Astrocyte of the cerebellum (primary cell): Measurements from ENCODE around the gene NRROS.

ENCODE experiments used
- DNase-seq: peaks from one replicate; pipeline ENCODE4 v3.0.0-alpha.2; 2011; ENCODE audit warnings: low read depth
- H3K4me3 ChIP-seq: 2 replicates; pipeline ENCODE4 v1.5.1; 2011; ENCODE audit warnings: mild to moderate bottlenecking, low read depth, low read length, moderate library complexity
- in situ Hi-C: cut with HindIII; loops from 2 replicates; pipeline ENCODE4 v1.10.0; 2017; ENCODE audit warnings: low sequenced_read_pairs
- TF ChIP-seq, protein P1 (sequence below): IDR thresholded peaks from 2 replicates; pipeline ENCODE4 v1.5.1; 2012; ENCODE audit warnings: low read length, low read depth, moderate library complexity, mild to moderate bottlenecking; ENCODE audit errors: missing control alignments

Gene NRROS

DNA sequence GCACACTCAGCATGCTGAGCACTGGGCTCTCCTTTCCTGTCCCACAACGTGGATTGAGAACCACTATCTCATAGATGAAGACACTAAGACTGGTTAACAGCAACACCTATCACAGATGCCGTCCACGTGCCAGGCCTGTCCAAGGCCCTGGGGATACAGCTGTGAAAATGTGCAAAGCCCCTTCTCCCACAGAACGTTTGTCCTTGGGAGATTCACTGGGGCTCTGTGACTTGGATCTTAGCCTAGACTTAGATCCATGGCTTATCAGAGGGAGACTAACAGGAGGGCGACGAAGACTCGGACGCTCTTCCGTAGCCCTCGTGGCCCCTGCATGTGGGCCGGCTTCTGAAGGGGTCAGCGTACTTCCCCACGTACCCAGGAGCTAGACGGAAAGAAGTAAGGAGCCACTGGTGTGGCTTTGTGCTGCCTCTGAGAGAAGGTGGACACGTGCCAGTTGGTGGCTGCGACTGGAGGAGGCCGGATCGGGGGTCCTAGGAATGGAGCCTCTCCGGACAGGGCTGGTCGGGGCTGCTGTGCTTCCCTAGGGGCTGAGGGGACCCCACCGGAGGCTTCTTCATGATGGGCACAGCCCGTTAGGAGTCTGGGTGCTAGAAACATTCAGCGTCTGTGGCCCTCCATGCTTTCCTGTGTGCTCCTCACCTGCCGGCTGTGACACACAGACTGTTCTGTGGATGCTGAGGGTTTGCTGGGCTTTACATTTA, 964 bp downstream of the NRROS start:
- in situ Hi-C loops, result no loop called here
- no peak for DNase-seq
- TF ChIP-seq, protein P1, sequence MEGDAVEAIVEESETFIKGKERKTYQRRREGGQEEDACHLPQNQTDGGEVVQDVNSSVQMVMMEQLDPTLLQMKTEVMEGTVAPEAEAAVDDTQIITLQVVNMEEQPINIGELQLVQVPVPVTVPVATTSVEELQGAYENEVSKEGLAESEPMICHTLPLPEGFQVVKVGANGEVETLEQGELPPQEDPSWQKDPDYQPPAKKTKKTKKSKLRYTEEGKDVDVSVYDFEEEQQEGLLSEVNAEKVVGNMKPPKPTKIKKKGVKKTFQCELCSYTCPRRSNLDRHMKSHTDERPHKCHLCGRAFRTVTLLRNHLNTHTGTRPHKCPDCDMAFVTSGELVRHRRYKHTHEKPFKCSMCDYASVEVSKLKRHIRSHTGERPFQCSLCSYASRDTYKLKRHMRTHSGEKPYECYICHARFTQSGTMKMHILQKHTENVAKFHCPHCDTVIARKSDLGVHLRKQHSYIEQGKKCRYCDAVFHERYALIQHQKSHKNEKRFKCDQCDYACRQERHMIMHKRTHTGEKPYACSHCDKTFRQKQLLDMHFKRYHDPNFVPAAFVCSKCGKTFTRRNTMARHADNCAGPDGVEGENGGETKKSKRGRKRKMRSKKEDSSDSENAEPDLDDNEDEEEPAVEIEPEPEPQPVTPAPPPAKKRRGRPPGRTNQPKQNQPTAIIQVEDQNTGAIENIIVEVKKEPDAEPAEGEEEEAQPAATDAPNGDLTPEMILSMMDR, result no peak
- no peak overlapping the region for H3K4me3 ChIP-seq

DNA sequence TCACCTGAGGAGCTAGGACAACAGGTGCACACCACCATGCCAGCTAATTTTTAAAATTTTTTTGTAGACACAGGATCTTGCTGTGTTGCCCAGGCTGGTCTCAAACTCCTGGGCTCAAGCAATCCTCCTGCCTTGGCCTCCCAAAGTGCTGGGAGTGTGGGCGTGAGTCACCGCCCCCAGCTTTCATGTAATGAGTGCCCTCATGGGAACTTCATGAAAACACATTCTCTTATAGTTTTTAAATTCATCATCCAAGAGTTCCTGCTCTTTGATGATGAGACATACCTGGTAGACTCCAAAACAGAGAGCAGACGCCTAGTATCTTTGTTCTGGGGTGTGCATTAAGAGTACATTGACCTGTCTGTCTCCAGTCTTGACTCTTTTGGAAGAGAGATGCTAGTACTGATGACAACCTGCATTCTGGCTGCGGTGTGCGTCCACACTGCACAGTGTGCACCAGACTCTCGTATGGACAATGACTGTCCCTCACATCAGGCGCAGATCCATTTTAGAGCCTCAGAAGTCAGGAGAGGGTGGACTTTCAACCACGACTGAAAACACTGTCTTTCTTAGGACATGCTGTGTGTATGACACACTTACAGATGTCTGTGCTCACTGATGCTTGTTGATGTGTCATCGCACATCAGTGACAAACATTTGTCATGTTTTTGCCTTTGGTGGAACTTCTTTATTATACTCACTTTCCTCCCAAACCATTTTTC, 2.0 kb downstream of the NRROS start:
- in situ Hi-C loops, result no loop called here
- DNase-seq, result no peak
- TF ChIP-seq, protein P1, result no peak
- no peak overlapping the region for H3K4me3 ChIP-seq

DNA sequence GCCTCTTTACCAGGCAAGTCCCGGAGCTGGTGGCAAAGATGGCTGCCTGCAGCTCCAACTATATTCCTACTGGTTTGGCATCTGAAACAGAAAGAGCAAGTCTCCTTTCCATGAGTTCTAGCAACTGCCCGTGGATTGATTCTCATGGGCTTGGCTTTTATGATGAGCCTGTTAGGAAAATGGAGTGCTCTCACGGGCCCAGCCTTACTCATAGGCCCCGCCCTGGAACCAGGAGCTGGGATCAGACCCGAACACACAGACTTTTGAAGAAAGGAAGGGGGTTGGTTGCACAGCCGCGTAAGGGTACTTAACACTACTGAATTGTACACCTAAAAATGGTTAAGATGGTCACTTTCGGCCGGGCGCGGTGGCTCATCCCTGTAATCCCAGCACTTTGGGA, 2.9 kb downstream of the NRROS start:
- DNase-seq, result no peak
- TF ChIP-seq, protein P1, result no peak
- in situ Hi-C loops, result no loop called here
- no peak overlapping the region for H3K4me3 ChIP-seq

DNA sequence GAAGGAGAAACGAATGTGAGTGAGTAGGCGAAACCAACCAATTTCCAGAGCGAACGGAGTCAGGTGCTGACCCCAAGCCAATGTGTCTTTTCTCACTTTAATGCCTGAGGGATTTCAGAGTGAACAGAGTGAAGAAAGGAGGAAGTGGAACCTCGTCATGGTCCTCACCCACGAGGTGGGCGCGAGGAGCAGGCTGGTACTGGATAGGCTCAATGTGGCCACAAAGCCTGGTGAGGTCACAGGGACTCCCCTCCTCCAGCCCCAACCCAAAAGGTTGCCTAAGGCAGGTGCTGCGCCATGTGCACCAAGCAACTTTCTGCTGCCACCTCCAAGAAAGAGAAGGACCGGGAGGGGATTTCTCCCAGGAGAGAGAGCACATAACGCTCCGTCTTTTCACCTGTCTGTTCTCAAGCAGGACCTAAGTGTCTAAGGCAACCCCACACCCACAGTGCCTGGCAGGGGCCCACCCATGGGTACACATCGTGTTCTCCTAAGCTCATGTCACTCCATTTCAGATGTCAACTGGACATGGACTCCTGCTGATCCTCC, 3.8 kb downstream of the NRROS start:
- in situ Hi-C loops, result no loop called here
- DNase-seq, result no peak
- TF ChIP-seq, protein P1, result no peak
- no peak overlapping the region for H3K4me3 ChIP-seq

DNA sequence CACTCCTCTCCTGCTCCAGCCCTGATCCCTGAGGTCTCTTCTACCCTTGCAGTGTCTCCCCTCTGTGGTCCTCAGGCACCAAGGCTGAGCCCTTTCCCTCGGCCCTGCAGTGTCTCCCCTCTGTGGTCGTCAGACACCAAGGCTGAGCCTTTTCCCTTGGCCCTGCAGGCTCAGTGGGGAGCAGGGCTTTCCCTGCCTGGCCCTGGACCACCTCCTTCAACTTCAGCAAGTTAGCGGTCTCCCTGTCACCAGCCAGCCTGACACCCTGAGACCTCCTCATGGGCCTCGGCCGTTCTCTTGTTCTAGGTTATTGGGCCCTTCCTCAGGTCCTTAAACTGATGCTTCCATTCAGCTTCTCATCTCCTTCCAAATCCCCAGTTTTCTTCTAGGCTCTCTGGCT, 4.3 kb downstream of the NRROS start:
- in situ Hi-C loops, result no loop called here
- DNase-seq, result no peak
- TF ChIP-seq, protein P1, result no peak
- no peak overlapping the region for H3K4me3 ChIP-seq

DNA sequence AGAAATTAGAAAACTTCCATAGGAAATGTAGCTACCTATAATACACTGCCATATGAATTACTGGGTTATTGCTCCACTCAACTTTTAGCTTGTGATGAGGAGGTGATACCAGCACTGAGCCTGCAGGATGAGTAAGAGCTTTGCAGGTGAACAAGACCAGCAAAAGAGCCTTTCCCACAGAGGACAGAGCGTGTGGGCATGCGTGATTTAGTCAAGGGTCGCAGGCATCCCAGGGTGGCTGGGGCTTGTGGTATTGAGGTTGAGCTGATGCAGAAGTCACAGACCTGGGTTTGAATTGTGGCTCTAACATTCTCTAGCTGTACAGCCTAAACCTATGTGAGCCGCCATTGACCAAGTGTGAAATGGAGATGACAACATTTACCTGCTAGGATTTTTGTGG, 5.6 kb downstream of the NRROS start:
- no peak overlapping the region for H3K4me3 ChIP-seq
- TF ChIP-seq, protein P1, result no peak
- in situ Hi-C loops, result no loop called here
- DNase-seq, result no peak
